Pericardium fibroblast (primary cell): ENCODE measurements around the gene KRCC1. TPM values are rescaled to one million over a fixed set of nuclear protein-coding genes. Genes with fewer than 3 reads are reported as not detected.

ENCODE experiments used
- total RNA-seq: library from RNA; depleted of rRNA; stranded (reverse); fragments of >200 nt; gene quantifications from 2 replicates; pipeline ENCODE4 v1.2.3, GENCODE V29; 2015

The KRCC1 gene
- 21.4 and 33.1 TPM in 2 replicates for total RNA-seq

DNA sequence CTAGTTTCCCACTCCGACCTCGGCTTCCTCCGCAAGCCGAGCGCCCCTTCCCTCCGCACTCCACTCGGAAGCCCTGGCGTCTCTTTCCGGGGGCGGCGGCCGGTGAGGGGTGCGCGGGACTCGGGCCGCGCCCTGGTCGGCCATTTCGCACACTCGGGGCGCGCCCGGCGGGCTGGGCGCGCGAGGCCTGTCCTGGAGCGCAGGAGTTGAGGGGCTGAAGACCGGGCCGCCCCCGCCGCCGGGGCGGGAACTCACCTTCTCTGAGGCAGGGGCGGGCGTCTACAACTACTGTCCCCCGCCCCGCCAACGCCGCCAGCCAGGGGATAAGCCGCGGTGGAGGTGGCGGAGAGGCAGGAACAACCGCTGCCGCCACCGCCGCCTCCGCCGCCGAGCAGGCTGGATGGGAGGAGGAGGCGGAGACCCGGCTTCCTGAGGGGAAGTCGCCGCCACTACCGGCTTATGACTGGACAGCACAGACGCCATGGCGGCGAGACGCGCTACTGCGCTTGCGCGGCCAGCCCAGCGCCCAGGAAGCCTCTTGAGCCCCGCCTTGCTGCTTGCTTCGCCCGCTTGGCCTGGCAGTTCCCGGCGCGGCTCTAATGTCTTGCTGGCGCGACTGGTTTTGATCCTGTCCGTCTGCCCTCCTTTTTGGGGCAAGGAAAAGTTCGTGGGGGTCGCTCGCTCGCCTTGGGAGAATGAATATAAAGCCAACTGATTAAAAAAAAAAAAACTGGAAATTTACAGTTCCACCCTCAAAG lies at the start of gene KRCC1:
Gene KRCC1, minus strand, starts transcription at position 413 of the 758 bp plus-strand sequence. CDS start 27,220 bp downstream, outside the sequence.

DNA sequence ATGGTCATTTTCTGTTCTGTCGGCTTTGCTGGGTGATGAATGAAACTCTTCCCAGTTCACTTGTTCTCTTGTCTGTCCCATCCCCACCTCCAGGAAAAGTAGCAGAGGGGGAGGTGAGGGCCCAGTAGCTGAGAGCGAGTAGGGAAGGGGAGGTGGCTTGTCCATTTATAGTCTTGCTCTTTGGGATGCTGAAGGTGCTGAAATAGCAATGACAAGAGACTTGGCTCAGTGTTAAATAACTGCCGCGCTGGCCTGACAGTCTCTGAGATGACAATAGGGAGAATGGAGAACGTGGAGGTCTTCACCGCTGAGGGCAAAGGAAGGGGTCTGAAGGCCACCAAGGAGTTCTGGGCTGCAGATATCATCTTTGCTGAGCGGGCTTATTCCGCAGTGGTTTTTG lies 12.0 kb upstream of the KRCC1 start, which contains the start of gene SMYD1:
Gene SMYD1, plus strand, starts transcription at position 228 of the 400 bp plus-strand sequence. Its CDS starts 40 bp downstream, at position 268.

GRCh38 chr2:88016086-88016959 lies 39.3 kb downstream of the KRCC1 start, which contains the start of gene RNU2-63P:
Gene RNU2-63P, minus strand, starts transcription at chr2:88016547.

Other genes starting within 250 kb of the KRCC1 start
- 0.47 TPM in 1 of 2 replicates, not detected in the other for gene RGPD2, start 230.0 kb downstream of the KRCC1 start, total RNA-seq
- gene RNU2-63P, start 39.2 kb downstream of the KRCC1 start, total RNA-seq, result 106 TPM in 1 of 2 replicates, not detected in the other
- 0.77 TPM in 1 of 2 replicates, not detected in the other for gene SMYD1, start 12.0 kb upstream of the KRCC1 start, total RNA-seq
- not detected in 2 replicates for gene FABP1, start 72.3 kb upstream of the KRCC1 start, total RNA-seq
- 12.9 TPM in 1 of 2 replicates, not detected in the other for gene THNSL2, start 114.6 kb upstream of the KRCC1 start, total RNA-seq